Stomach (tissue), 9 donors: ENCODE results near the gene CASTOR1. TPM values are rescaled to one million over a fixed set of nuclear protein-coding genes. Genes with fewer than 3 reads are reported as not detected.

Experiments used
- DNase-seq, 2 donors: peaks; one replicate each; pipeline versions ENCODE4 v3.0.0 to v3.0.0-alpha.2; 2013 to 2019
- H3K27ac ChIP-seq, 5 donors: fragments of 200-600 bp in 4 of 5; sonication (generic) in 4 of 5; one replicate each; pipeline ENCODE4 v1.5.1; 2013 to 2019; ENCODE audit warnings: mild to moderate bottlenecking in 1 of 5, moderate library complexity in 1 of 5
- H3K27me3 ChIP-seq, 3 donors: fragments of 200-600 bp; sonication (generic); one replicate each; pipeline ENCODE4 v1.5.1; 2017 to 2019; ENCODE audit warnings: mixed run types in 1 of 3
- H3K36me3 ChIP-seq, 4 donors: fragments of 200-600 bp; sonication (generic); 1 replicate in 3 of 4; 2 replicates in 1 of 4; pipeline ENCODE4 v1.5.1; 2016 to 2019
- H3K4me1 ChIP-seq, 4 donors: fragments of 200-600 bp; sonication (generic); one replicate each; pipeline ENCODE4 v1.5.1; 2016 to 2019
- H3K4me3 ChIP-seq, 4 donors: fragments of 200-600 bp; sonication (generic) in 3 of 4; one replicate each; pipeline ENCODE4 v1.5.1; 2016 to 2019; ENCODE audit warnings: mild to moderate bottlenecking in 1 of 4
- H3K9me3 ChIP-seq, 4 donors: fragments of 200-600 bp; sonication (generic); one replicate each; pipeline ENCODE4 v1.5.1; 2016 to 2019
- CTCF ChIP-seq, 7 experiments: fragments of 450-650 bp in 4 of 7; fragments of 200-600 bp in 3 of 7; sonication (generic) in 3 of 7; IDR thresholded peaks; one replicate each; pipeline ENCODE4 v1.5.1; 2016 to 2019; ENCODE audit warnings: antibody characterized with exemption in 7 of 7, control low read depth in 2 of 7, mild to moderate bottlenecking in 1 of 7
- EP300 ChIP-seq: sonication (generic); formaldehyde crosslinking; IDR thresholded peaks from one replicate; pipeline ENCODE4 v1.6.1; 2017; ENCODE audit warnings: antibody characterized with exemption
- POLR2A ChIP-seq, 4 donors: fragments of 450-650 bp; IDR thresholded peaks; one replicate each; pipeline ENCODE4 v1.6.1; 2016; ENCODE audit warnings: antibody characterized with exemption in 4 of 4, control low read depth in 2 of 4, mild to moderate bottlenecking in 1 of 4, moderate library complexity in 1 of 4
- POLR2AphosphoS5 ChIP-seq, 3 donors: sonication (generic); formaldehyde crosslinking; IDR thresholded peaks; one replicate each; pipeline ENCODE4 v1.6.1; 2016; ENCODE audit warnings: antibody characterized with exemption in 3 of 3
- WGBS, 5 donors: extraction: QIAGEN DNeasy Blood & Tissue Kit in 3 of 5; methylation state at CpG; one replicate each; pipeline versions ENCODE4 v1.1.5 to v1.1.7; 2013 to 2018; 5-methylcytosine and 5-hydroxymethylcytosine counted together
- intact Hi-C: fragments of 100-400 bp; cut with DNase I; formaldehyde crosslinking; loops from one replicate; pipeline ENCODE4 v1.15.1; 2023; ENCODE audit warnings: low total_unique reads
- polyA plus RNA-seq, 3 donors: library from polyadenylated mRNA; stranded (reverse); fragments of 200-250 nt; gene quantifications; one replicate each; pipeline ENCODE4 v1.2.3, GENCODE V29; 2013
- total RNA-seq, 5 donors: library from RNA; depleted of rRNA; stranded (reverse); fragments of >200 nt; gene quantifications; one replicate each; pipeline versions ENCODE4 v1.1.0 to v1.2.3, GENCODE V29; 2014 to 2016
- donor health status: healthy with polysubstance abuse.
- donor health status: Bipolar disorder and iron deficiency.
- donor health status: healthy.

Gene CASTOR1
- total and polyA plus RNA-seq, 8 donors, result 1.2 to 57.8 (median 5.3) TPM

GRCh38 chr22:30326706-30327362, 37.5 kb upstream of the CASTOR1 start, which contains the start of gene TBC1D10A:
TBC1D10A (minus strand) TSS chr22:30326941; CDS start chr22:30326881, 60 bp downstream.
- peak; percentile 97 to 98 for DNase-seq
- H3K27me3 ChIP-seq, result no peaks in the 10 kb centered on the region
- no peaks in the 10 kb centered on the region for H3K9me3 ChIP-seq
- peaks cover 35 to 62% (median 56%) of the 10 kb centered on the region in 4 donors for H3K4me1 ChIP-seq
- H3K4me3 ChIP-seq, result peak within 1 kb of the TSS; percentile 96 to 98 (median 96)
- TF ChIP-seq EP300 (no peak), POLR2AphosphoS5 (IDR thresholded peaks at IDR 0.05) (peak in 2 of 3 donors; percentile 73 to 81), POLR2A (IDR thresholded peaks at IDR 0.05) (peak in 2 of 4 donors; percentile 28 to 36), CTCF (IDR thresholded peaks at IDR 0.05) (peak in 2 of 7 experiments; percentile 6 to 7)
- 0 to 4% (median 1%) methylated on average over 5 to 69 of the region's 69 CpGs; no CpG with 5 or more reads in 1 of the 5 donors for WGBS, 5 donors
- intact Hi-C loops, result no loop called here
- peaks cover 7 to 22% (median 18%) of the 10 kb centered on the region in 4 donors for H3K36me3 ChIP-seq
- H3K27ac ChIP-seq, result peak within 1 kb of the TSS; percentile 90 to 94 (median 92)

DNA sequence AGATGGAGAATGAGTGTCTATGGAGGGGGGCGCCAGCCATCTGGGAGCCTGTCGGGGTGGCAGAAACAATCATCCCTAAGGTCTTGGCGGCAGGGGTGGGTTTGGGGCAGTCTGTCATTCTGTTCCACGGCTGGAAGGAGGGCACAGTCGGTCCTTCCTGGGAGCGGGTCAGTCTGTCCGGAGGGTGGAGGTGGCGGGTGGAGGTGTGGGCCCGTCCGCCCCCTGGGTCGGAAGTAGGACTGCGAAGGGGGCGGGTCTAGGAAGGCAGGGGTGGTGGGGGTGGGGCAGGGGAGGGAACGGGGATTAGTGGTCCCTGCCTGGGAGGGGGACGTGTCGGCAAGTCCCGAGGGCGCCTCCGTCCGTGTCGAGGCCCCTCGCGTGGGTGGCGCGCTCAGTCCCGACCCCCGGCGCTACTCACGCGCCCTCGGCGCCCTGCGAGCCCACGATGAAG, 37.0 kb upstream of the CASTOR1 start:
- Histone ChIP-seq H3K4me3 (peak overlapping the region; percentile 96 to 98 (median 96)), H3K27me3 (no peaks in the 10 kb centered on the region), H3K27ac (peak overlapping the region; percentile 90 to 94 (median 92)), H3K36me3 (peaks cover 4 to 20% (median 14%) of the 10 kb centered on the region in 4 donors), H3K4me1 (peaks cover 40 to 68% (median 61%) of the 10 kb centered on the region in 4 donors), H3K9me3 (no peaks in the 10 kb centered on the region)
- intact Hi-C loops, result no loop called here
- peak; percentile 53 to 67 for DNase-seq
- no peak for TF ChIP-seq POLR2AphosphoS5 (IDR thresholded peaks at IDR 0.05)
- 0 to 2% (median 1%) methylated on average over 5 to 34 of the region's 34 CpGs for WGBS, 5 donors

DNA sequence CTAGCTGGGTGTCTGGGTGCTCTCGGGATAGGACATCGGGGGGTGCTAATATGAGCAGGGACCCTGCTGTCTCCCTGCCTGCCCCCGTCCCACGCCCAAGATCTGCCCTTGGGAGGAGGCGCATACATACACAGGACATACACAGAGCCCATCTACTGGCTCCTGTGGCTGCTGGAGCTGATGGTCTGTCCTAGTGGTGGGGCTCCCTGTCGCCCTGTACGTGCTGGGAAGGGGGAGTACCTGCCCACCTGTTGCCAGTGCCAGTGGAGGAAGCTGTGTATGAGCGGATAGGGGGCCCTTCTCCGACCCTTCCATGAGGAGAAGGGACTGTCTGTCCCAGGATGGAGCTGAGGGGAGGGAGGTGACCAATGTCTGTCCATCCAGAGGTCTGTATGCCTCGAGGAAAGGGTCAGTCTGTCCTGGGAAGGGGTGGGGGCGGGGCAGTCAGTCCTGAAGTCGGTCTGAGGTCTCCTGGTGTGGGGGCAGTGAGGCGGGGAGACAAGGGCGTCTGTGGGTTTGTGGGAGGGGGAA, 36.5 kb upstream of the CASTOR1 start:
- Histone ChIP-seq H3K4me1 (peaks cover 45 to 73% (median 63%) of the 10 kb centered on the region in 4 donors), H3K27me3 (no peaks in the 10 kb centered on the region), H3K27ac (peak overlapping the region; percentile 26 to 94 (median 91)), H3K36me3 (peaks cover 7 to 20% (median 11%) of the 10 kb centered on the region in 4 donors), H3K4me3 (peak overlapping the region; percentile 96 to 98 (median 96)), H3K9me3 (no peaks in the 10 kb centered on the region)
- intact Hi-C loops, result no loop called here
- no peak for DNase-seq
- WGBS, 5 donors, result 26 to 38% (median 29%) methylated on average over 11 to 14 of the region's 14 CpGs
- TF ChIP-seq POLR2AphosphoS5 (IDR thresholded peaks at IDR 0.05), result no peak
- no peak for TF ChIP-seq POLR2A (IDR thresholded peaks at IDR 0.05)
- no peak for TF ChIP-seq CTCF (IDR thresholded peaks at IDR 0.05)
- TF ChIP-seq EP300, result no peak

DNA sequence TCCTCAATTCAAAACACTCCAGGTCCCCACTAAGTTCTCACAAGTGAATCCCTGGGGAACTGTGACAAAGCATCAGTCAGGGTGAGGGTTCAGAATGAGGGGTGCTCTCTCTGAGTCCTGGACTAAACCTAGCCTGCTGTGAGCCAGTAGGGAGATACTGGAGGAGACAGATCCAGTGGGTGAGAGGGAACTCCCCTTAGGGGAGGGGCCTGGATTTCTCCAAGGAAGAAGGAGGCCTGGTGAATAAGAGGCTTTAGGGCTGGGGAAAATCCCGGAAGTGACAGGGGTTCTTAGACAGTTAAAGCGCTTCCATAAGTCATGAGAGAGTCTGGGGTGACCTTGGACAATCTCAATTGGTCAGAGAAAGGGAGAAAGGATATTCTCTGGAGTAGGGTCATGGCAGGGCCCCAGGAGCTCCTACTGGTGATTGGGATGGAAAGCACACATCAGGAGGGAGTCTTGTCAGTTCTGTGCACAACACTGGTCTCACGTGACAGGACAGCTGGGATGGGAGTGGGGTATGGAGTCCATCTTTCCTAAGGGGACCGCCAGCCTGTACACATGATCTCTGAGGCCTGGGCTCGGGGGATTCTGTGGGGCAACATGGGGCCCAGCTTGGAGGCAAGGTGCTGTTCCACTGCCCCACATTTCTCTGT, 35.9 kb upstream of the CASTOR1 start:
- peak; percentile 48 to 80 for DNase-seq
- Histone ChIP-seq H3K36me3 (peaks cover 9 to 20% (median 11%) of the 10 kb centered on the region in 4 donors), H3K4me3 (peak overlapping the region; percentile 96 to 98 (median 96)), H3K27me3 (no peaks in the 10 kb centered on the region), H3K4me1 (peaks cover 51 to 79% (median 66%) of the 10 kb centered on the region in 4 donors), H3K27ac (peak overlapping the region; percentile 26 to 94 (median 91)), H3K9me3 (no peaks in the 10 kb centered on the region)
- intact Hi-C loops, result no loop called here
- WGBS, 5 donors, result 38 to 47% (median 39%) methylated on average over 5 of the region's 5 CpGs
- TF ChIP-seq POLR2A (IDR thresholded peaks at IDR 0.05), result no peak
- TF ChIP-seq POLR2AphosphoS5 (IDR thresholded peaks at IDR 0.05), result peak in 1 of 3 donors; percentile 24
- no peak for TF ChIP-seq CTCF (IDR thresholded peaks at IDR 0.05)
